ENCODE data around the gene TALDO1. TPM values are rescaled to one million over a fixed set of nuclear protein-coding genes. Genes with fewer than 3 reads are reported as not detected.

TALDO1 gene
- total RNA-seq, 1 donor from 2014 or later = 207 TPM

- no peak for TF ChIP-seq CTCF (IDR thresholded peaks at IDR 0.05; ENCODE audit: insufficient read depth, low read length, poor library complexity, severe bottlenecking)
- no peak for DNase-seq (ENCODE audit: low read depth)
- peaks cover 1% of the 10 kb centered on the region for H3K36me3 ChIP-seq (ENCODE audit: control insufficient read depth, insufficient read depth, low read length)
- H3K4me3 ChIP-seq (ENCODE audit: low read depth, low read length) = no peak overlapping the region
- no peaks in the 10 kb centered on the region for H3K27me3 ChIP-seq (ENCODE audit: control insufficient read depth, insufficient read depth, low read length)
Measured at GRCh38 chr11:709109-709997, 37.9 kb upstream of the TALDO1 start.

DNA sequence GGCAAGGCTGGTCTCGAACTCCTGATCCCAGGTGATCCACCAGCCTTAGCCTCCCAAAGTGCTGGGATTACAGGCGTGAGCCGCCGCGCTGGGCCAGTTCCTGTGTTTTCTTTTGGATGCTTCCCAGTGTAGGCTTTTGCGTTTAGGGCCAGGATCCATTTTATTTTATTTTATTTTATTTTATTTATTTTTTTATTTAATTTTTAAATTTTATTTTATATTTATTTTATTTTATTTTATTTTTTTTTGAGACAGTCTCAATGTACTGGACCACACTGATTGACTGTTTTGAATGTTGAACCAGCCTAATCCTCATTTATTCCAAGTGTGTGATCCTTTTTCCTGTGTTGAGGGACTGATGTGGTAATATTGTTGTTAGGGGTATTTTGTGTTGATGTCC lies 32.8 kb upstream of the TALDO1 start:
- no peak overlapping the region for H3K4me3 ChIP-seq (ENCODE audit: low read depth, low read length)
- no peaks in the 10 kb centered on the region for H3K27me3 ChIP-seq (ENCODE audit: control insufficient read depth, insufficient read depth, low read length)
- peaks cover 1% of the 10 kb centered on the region for H3K36me3 ChIP-seq (ENCODE audit: control insufficient read depth, insufficient read depth, low read length)
- DNase-seq (ENCODE audit: low read depth) = no peak
- no peak for TF ChIP-seq CTCF (IDR thresholded peaks at IDR 0.05; ENCODE audit: insufficient read depth, low read length, poor library complexity, severe bottlenecking)

GRCh38 chr11:719214-720016 lies 27.8 kb upstream of the TALDO1 start:
- no peak for DNase-seq (ENCODE audit: low read depth)
- peaks cover 1% of the 10 kb centered on the region for H3K36me3 ChIP-seq (ENCODE audit: control insufficient read depth, insufficient read depth, low read length)
- TF ChIP-seq CTCF (IDR thresholded peaks at IDR 0.05; ENCODE audit: insufficient read depth, low read length, poor library complexity, severe bottlenecking) = no peak

GRCh38 chr11:720017-720641 lies 27.1 kb upstream of the TALDO1 start:
- Histone ChIP-seq H3K4me3 (ENCODE audit: low read depth, low read length) (no peak overlapping the region), H3K36me3 (ENCODE audit: control insufficient read depth, insufficient read depth, low read length) (peaks cover 3% of the 10 kb centered on the region), H3K27me3 (ENCODE audit: control insufficient read depth, insufficient read depth, low read length) (no peaks in the 10 kb centered on the region)
- no peak for TF ChIP-seq CTCF (IDR thresholded peaks at IDR 0.05; ENCODE audit: insufficient read depth, low read length, poor library complexity, severe bottlenecking)
- no peak for DNase-seq (ENCODE audit: low read depth)

More at GRCh38 chr11:719214-720016, 27.8 kb upstream of the TALDO1 start:
- Histone ChIP-seq H3K4me3 (ENCODE audit: low read depth, low read length) (no peak overlapping the region), H3K27me3 (ENCODE audit: control insufficient read depth, insufficient read depth, low read length) (no peaks in the 10 kb centered on the region)

- Histone ChIP-seq H3K27me3 (ENCODE audit: control insufficient read depth, insufficient read depth, low read length) (no peaks in the 10 kb centered on the region), H3K4me3 (ENCODE audit: low read depth, low read length) (no peak overlapping the region), H3K36me3 (ENCODE audit: control insufficient read depth, insufficient read depth, low read length) (peaks cover 3% of the 10 kb centered on the region)
- TF ChIP-seq CTCF (IDR thresholded peaks at IDR 0.05; ENCODE audit: insufficient read depth, low read length, poor library complexity, severe bottlenecking) = no peak
- DNase-seq (ENCODE audit: low read depth) = no peak
Measured at GRCh38 chr11:720642-721246, 26.5 kb upstream of the TALDO1 start.

Data from kidney epithelial cell (primary cell).